HG03095 (cell line): ENCODE measurements around the gene DHRS9.
"Not testable (repeated sequence)": the region's sequence is repeated elsewhere in the genome, so short reads cannot be mapped to it uniquely, and the experiment has no call there.

Experiments used
- ATAC-seq: cut with Tn5 transposase; IDR thresholded peaks from one replicate; pipeline ENCODE4 v1.9.1; 2021; ENCODE audit warnings: moderate library complexity; ENCODE audit not compliant: unreplicated experiment

DHRS9 gene

DNA sequence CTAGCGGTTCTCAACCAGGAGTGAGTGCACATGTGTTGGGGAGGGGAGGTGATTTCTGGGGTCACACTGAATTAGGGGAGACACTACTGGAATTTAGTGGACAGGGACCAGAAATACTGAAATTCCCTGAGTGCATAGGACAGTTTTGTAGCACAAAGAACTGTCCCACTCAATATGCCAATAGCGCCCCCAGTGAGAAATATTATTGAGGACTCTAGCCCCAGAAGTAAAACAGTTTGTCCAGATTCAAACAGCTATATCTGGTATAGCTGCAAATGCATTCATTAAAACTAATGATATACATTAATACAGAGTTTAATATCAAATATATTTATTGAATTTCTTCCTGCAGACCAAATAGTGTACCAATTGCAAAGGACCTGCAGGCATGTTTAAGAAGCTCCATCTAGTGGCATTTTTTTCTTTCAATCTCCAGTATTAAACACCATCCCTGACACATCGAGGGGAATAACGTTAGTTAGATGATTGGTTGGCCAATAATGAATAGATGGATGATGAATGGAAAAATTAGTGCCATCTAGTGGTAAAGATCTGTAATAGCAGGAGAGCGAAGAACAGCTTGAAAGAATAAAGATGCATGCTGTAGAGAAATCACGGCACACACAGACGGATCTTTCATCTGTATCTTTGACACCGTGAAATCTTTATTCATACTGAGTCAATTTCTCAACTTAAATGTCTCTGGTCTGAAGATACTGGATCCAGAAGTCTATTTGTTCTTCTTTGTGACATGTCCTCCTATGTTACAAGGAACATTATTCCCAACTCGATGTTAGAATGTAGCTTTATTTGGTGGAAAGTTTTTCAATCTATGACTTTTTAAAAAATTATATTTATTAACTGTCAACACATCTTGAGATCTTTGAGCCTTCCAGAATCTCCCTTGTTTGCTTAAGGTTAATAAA is 62.5 kb downstream of the DHRS9 start:
- ATAC-seq = no peak

DNA sequence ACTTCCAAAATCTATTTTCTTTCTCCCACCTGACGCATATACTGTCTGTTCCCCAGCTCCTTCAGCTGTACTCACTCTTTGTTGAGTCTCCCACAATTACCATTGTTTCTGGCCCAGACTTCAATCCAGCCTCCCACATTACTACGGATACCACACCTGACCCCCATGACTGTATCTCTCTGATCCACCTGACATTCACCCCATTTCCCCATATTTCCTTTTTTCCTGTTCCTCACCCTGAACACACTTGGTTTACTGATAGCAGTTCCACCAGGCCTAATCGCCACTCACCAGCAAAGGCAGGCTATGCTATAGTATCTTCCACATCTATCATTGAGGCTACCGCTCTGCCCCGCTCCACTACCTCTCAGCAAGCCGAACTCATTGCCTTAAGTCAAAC is 64.9 kb downstream of the DHRS9 start:
- not testable (repeated sequence) for ATAC-seq

DNA sequence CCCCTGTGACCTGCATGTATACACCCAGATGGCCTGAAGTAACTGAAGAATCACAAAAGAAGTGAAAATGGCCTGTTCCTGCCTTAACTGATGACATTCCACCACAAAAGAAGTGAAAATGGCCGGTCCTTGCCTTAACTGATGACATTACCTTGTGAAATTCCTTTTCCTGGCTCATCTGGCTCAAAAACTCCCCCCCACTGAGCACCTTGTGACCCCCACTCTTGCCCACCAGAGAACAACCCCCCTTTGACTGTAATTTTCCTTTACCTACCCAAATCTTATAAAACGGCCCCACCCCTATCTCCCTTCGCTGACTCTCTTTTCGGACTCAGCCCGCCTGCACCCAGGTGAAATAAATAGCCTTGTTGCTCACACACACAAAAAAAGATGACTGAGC is 67.1 kb downstream of the DHRS9 start:
- not testable (repeated sequence) for ATAC-seq

DNA sequence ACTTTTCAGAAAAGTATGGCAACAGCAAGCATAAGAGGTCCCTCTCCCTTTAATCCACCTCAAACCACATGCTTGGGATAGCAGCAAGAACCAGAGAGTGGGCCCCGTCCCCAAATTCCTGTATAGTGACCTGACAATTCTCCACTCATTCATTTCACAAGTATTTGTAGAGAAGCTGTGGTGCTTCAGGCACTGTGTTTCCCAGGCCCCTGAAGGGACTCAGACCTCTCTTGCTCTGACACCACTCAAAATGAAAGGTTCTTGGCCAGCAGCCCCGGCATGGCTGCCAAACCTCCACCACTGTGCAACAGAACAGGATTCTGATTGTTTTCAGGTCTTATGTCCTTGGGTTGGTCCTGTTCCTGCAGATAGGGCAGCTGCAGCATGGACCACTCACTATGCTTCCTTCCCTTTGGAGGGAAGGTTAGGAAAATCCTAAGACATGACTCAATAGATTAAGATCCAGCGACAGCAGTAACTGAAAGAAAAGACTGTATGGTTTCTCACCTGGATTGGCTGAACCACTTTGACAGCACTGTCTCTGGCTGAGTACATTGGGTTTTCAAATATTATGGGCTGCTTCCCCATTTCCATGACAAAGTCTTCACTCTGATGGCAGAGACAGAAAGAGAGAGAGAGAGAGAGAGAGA is 67.6 kb downstream of the DHRS9 start:
- ATAC-seq = no peak

DNA sequence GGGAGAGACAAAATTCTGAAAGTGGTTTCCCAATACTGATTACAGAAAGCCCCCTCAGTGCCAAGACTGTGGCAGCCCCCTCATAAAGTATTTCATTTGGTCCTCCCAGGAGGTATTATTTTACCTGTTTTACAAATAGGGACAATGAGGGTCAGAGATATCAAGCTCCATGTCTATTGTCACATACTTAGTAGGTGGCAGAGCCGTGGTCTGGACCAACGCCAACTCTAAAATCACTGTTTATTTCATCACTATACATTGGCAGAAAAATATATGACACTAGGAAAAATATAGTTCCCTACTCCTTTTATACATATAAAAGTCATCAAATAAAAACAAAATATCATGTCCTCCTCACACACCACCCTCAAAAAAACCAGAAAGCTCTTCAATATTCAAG is 68.6 kb downstream of the DHRS9 start:
- ATAC-seq = no peak

DNA sequence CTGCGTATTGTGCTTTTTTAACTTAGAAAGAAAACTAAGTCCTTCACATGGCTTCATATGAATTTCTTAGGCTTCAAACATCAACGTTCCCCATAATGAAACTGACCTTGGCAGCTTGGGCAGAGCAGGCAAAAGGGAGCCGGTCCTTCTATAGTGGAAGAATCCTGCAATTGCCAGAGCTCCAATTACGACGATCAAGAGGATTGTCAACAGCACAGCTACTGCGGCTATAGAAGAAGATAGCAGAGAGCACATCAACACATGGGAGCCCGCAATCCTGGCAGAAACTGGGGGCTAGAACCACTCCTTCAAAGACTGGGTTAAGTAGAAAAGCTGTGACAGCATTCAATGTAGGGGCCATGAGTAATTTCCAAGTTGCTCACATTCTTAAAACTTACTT is 69.8 kb downstream of the DHRS9 start:
- no peak for ATAC-seq

DNA sequence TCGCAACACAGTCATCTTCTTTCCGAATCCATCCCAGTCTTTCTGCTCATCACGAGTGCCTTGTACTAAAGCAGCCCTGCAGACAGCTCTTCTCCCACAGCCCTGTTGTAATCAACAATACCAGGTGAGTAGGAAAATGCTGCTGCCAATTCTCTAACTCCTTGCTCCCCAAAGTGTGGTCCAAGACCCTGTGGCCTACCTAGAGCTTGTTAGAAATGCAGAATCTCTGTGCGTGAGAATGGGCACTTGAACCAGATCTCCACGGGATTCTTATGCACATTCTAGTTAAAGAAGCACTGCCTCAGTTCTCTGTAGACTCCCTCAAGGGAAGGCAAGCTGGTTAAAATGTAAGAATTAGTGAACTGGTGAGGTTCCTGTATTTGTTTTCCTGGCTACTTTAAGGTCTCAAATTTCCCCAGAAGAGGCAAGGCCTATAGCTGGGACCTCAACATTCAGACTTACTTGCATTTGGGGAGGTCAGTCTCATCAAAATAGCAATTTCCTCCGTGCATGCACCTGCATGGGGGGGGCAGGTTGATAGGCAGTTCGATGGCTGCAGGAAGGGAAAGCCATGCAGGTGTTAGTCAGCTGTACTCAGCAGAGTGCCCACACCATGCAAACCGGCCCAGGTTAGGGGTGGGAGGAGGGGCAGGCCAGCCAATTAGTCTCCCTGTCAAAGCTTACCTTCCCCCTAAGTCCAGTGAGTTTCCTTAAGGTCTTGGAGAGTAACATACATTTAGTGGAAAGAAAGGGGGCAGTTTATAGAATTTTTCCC is 70.8 kb downstream of the DHRS9 start:
- ATAC-seq = no peak

DNA sequence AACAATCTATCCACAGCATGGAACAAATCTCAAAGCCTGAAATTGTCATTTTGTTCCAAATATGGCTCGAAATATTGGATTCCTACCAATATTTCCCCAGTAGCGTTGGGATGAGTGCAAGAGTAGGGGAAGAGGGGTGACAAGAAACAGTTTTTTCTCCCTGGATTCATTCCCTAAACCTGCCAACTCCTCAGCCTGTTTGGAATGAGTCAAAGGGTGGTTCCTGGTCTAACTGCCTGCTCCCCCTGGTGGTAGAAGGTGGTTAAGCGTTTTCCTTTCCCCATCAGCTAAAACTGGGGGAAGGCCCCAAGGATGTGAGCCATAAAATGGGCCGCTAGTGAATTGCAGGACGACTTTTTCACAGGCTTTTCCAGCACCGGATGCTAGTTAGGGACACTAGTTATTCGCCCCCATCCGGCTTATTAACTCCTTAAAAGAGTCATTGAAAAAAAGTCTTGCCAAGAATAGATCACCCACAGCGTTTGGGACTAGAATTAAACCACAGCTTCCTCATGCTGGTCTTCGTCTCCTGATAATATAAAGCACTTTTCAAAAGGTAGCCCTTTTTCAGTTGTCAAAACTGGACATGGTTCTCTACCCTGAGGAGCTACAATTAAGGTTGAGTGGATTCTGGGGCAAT is 72.5 kb downstream of the DHRS9 start:
- ATAC-seq = no peak

DNA sequence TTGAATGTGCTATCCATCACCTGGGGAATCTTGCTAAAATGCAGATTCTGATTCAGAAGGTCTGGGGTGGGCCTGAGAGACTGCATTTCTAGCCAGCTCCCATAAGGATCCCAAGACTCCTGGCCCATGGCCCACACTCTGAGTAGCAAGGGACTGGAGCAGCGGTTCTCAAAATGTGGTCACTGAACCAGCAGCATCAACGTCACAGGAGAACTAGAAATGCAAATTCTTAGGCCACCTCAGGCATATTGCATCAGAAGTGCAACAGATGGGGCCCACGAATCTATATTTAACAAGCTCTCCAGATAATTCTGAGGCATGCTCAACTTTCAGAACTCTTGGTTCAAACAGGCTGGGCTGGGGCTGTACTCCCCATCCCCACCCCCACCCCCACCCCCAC is 74.6 kb downstream of the DHRS9 start:
- no peak for ATAC-seq
